H1 (cell line): ENCODE data around the gene NABP2. TPM values are rescaled to one million over a fixed set of nuclear protein-coding genes. Genes with fewer than 3 reads are reported as not detected.

ENCODE experiments used
- BRCA1 ChIP-seq: IDR thresholded peaks from 2 replicates; pipeline ENCODE4 v1.6.1; 2012; ENCODE audit warnings: low read depth, low read length, improper control_type of control experiment
- CBX8 ChIP-seq: fragments of 300-800, 300-1000 bp; sonication (generic); IDR thresholded peaks from 2 replicates; pipeline ENCODE4 v1.7.1; 2016; ENCODE audit warnings: low read depth, low read length, borderline replicate concordance
- CEBPB ChIP-seq: IDR thresholded peaks from 2 replicates; pipeline ENCODE4 v1.6.1; 2012; ENCODE audit warnings: low read depth, low read length
- EGR1 ChIP-seq: IDR thresholded peaks from 2 replicates; pipeline ENCODE4 v1.6.1; 2011; ENCODE audit warnings: low read depth, low read length, borderline replicate concordance
- EP300 ChIP-seq, 2 experiments: IDR thresholded peaks; 1 replicate in 1 of 2; 2 replicates in 1 of 2; pipeline ENCODE4 v1.6.1; 2011 to 2012; ENCODE audit warnings: low read depth in 2 of 2, low read length in 2 of 2, mild to moderate bottlenecking in 2 of 2, borderline replicate concordance in 1 of 2, inconsistent platforms in 1 of 2, moderate library complexity in 1 of 2
- FOSL1 ChIP-seq: IDR thresholded peaks from 2 replicates; pipeline ENCODE4 v1.6.1; 2011; ENCODE audit warnings: mild to moderate bottlenecking, low read depth, low read length, moderate library complexity; ENCODE audit not compliant: insufficient read depth
- GABPA ChIP-seq: IDR thresholded peaks from 2 replicates; pipeline ENCODE4 v1.6.1; 2011; ENCODE audit warnings: mild to moderate bottlenecking, low read length, moderate library complexity, borderline replicate concordance; ENCODE audit not compliant: insufficient read depth
- HDAC6 ChIP-seq: IDR thresholded peaks from one replicate; pipeline ENCODE4 v1.7.1; 2012; ENCODE audit warnings: low read depth, mild to moderate bottlenecking, inconsistent platforms, low read length, moderate library complexity
- JUND ChIP-seq: IDR thresholded peaks from 2 replicates; pipeline ENCODE4 v1.6.1; 2011; ENCODE audit warnings: mild to moderate bottlenecking, improper control_type of control experiment, low read length
- KDM1A ChIP-seq: fragments of 200-600, 300-600 bp; sonication (generic); IDR thresholded peaks from 2 replicates; pipeline ENCODE4 v1.7.1; 2016; ENCODE audit warnings: mild to moderate bottlenecking, low read length, borderline replicate concordance
- KDM4A ChIP-seq: IDR thresholded peaks from one replicate; pipeline ENCODE4 v1.7.1; 2012; ENCODE audit warnings: low read depth, mild to moderate bottlenecking, moderate library complexity, low read length, inconsistent platforms; ENCODE audit not compliant: severe bottlenecking
- NANOG ChIP-seq: IDR thresholded peaks from 2 replicates; pipeline ENCODE4 v1.6.1; 2011; ENCODE audit warnings: low read length, low read depth, mild to moderate bottlenecking, inconsistent platforms; ENCODE audit not compliant: insufficient read depth, poor library complexity, severe bottlenecking
- POLR2A ChIP-seq, 2 experiments: IDR thresholded peaks; 1 replicate in 1 of 2; 2 replicates in 1 of 2; pipeline ENCODE4 v1.6.1; 2011; ENCODE audit warnings: low read depth in 2 of 2, low read length in 2 of 2, mild to moderate bottlenecking in 2 of 2; ENCODE audit errors: control extremely low read depth in 1 of 2
- POU5F1 ChIP-seq: IDR thresholded peaks from 2 replicates; pipeline ENCODE4 v1.6.1; 2011; ENCODE audit warnings: low read depth, mild to moderate bottlenecking, low read length, moderate library complexity
- RXRA ChIP-seq: IDR thresholded peaks from 2 replicates; pipeline ENCODE4 v1.6.1; 2011; ENCODE audit warnings: low read depth, mild to moderate bottlenecking, low read length, moderate library complexity; ENCODE audit not compliant: insufficient read depth
- SAP30 ChIP-seq: fragments of 300-600 bp; sonication (generic); IDR thresholded peaks from 2 replicates; pipeline ENCODE4 v1.7.1; 2012; ENCODE audit warnings: low read length, moderate library complexity, mild to moderate bottlenecking, inconsistent platforms; ENCODE audit not compliant: insufficient read depth, insufficient replicate concordance
- SP4 ChIP-seq: IDR thresholded peaks from 2 replicates; pipeline ENCODE4 v1.6.1; 2012; ENCODE audit warnings: low read length, inconsistent platforms
- TAF1 ChIP-seq: IDR thresholded peaks from 2 replicates; pipeline ENCODE4 v1.6.1; 2011; ENCODE audit warnings: mild to moderate bottlenecking, low read depth, low read length
- ZNF274 ChIP-seq: IDR thresholded peaks from 2 replicates; pipeline ENCODE4 v1.7.0; 2012; ENCODE audit warnings: low read length, borderline replicate concordance; ENCODE audit errors: extremely low read depth
- polyA plus RNA-seq, 7 experiments: library from polyadenylated mRNA; depleted of rRNA in 3 of 7; stranded (reverse) in 5 of 7; unstranded in 2 of 7; fragments of >200 nt in 5 of 7; fragments of 200-250 nt in 2 of 7; gene quantifications; 1 replicate in 5 of 7; 2 replicates in 1 of 7; 4 replicates in 1 of 7; pipeline versions ENCODE4 v1.2.1 to v1.2.3, GENCODE V29; 2011 to 2013; ENCODE audit warnings: missing spikeins in 2 of 7, mixed read lengths in 2 of 7
- total RNA-seq: library from RNA; stranded (reverse); fragmentation: NEBNext Ultra II Directional; extraction: Animal tissue kit (Norgen Biotek cat#: 25700); gene quantifications from 2 replicates; pipeline ENCODE4 v1.2.1, GENCODE V29; 2021
- TF ChIP-seq, protein P1 (sequence below): IDR thresholded peaks from 2 replicates; pipeline ENCODE4 v1.6.1; 2012; ENCODE audit warnings: inconsistent platforms
- TF ChIP-seq, protein P2 (sequence below), 3 experiments: IDR thresholded peaks; 1 replicate in 2 of 3; 2 replicates in 1 of 3; pipeline versions ENCODE4 v1.5.1 to v1.6.1; 2011; ENCODE audit warnings: low read length in 3 of 3, mild to moderate bottlenecking in 3 of 3, inconsistent platforms in 2 of 3, low read depth in 1 of 3, moderate library complexity in 1 of 3; ENCODE audit not compliant: insufficient read depth in 1 of 3; ENCODE audit errors: control extremely low read depth in 1 of 3

The NABP2 gene
- total and polyA plus RNA-seq, 2 of the 8 experiments (the other 6 are each of a cell fraction or from before 2014, with no cell fraction given) = 58.1 to 67.5 TPM

- TF ChIP-seq JUND (no peak), CEBPB (no peak), CBX8 (no peak), BRCA1 (no peak), NANOG (peak; percentile 2), ZNF274 (no peak), TAF1 (no peak; the same call in 1 of the 2 replicates), POU5F1 (no peak), SAP30 (peak; percentile 67), RXRA (no peak), GABPA (peak; percentile 28; the same call in 1 of the 2 replicates), HDAC6 (no peak), FOSL1 (no peak), EGR1 (no peak), EP300 (IDR thresholded peaks at IDR 0.05; ENCODE audit: borderline replicate concordance in 1 of 2, low read depth in 2 of 2, low read length in 2 of 2) (peak in 1 of 2 experiments; percentile 23; a peak in 1 of 3 replicates), SP4 (no peak), POLR2A (IDR thresholded peaks at IDR 0.05; ENCODE audit: control extremely low read depth in 1 of 2, low read depth in 2 of 2, low read length in 2 of 2) (peak in 1 of 2 experiments; percentile 28; a peak in 2 of 3 replicates), KDM4A (peak; percentile 77), KDM1A (no peak)
- TF ChIP-seq, protein P1, sequence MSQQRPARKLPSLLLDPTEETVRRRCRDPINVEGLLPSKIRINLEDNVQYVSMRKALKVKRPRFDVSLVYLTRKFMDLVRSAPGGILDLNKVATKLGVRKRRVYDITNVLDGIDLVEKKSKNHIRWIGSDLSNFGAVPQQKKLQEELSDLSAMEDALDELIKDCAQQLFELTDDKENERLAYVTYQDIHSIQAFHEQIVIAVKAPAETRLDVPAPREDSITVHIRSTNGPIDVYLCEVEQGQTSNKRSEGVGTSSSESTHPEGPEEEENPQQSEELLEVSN = no peak
- TF ChIP-seq, protein P2, sequence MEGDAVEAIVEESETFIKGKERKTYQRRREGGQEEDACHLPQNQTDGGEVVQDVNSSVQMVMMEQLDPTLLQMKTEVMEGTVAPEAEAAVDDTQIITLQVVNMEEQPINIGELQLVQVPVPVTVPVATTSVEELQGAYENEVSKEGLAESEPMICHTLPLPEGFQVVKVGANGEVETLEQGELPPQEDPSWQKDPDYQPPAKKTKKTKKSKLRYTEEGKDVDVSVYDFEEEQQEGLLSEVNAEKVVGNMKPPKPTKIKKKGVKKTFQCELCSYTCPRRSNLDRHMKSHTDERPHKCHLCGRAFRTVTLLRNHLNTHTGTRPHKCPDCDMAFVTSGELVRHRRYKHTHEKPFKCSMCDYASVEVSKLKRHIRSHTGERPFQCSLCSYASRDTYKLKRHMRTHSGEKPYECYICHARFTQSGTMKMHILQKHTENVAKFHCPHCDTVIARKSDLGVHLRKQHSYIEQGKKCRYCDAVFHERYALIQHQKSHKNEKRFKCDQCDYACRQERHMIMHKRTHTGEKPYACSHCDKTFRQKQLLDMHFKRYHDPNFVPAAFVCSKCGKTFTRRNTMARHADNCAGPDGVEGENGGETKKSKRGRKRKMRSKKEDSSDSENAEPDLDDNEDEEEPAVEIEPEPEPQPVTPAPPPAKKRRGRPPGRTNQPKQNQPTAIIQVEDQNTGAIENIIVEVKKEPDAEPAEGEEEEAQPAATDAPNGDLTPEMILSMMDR (IDR thresholded peaks at IDR 0.05; ENCODE audit: control extremely low read depth in 1 of 3, insufficient read depth in 1 of 3, low read depth in 1 of 3, low read length in 3 of 3) = peak; percentile 67 to 97 (median 83)
Measured at GRCh38 chr12:56258068-56258819, 34.1 kb downstream of the NABP2 start, which contains the start of gene ANKRD52 (continued).
